ENCODE data around the gene GABPA.
"Not testable (repeated sequence)": the region's sequence is repeated elsewhere in the genome, so short reads cannot be mapped to it uniquely, and the experiment has no call there.

Gene GABPA

GRCh38 chr21:25734904-25735645 is at the start of gene GABPA, which contains the start of gene ATP5PF:
TSS of gene GABPA (plus strand) at chr21:25734972. CDS start at chr21:25741599, 6,627 bp downstream.
TSS of gene ATP5PF (minus strand) at chr21:25734904. CDS start at chr21:25729794, 5,110 bp downstream.
- DNase-seq (ENCODE audit: low read depth), result peak; percentile 99

GRCh38 chr21:25687787-25688186 is 47.0 kb upstream of the GABPA start:
- DNase-seq (ENCODE audit: low read depth), result no peak

GRCh38 chr21:25688275-25689155 is 46.3 kb upstream of the GABPA start:
- no peak for DNase-seq (ENCODE audit: low read depth)

- DNase-seq (ENCODE audit: low read depth), result peak; percentile 9
Measured at GRCh38 chr21:25689226-25689625, 45.5 kb upstream of the GABPA start.

- DNase-seq (ENCODE audit: low read depth), result no peak
Measured at GRCh38 chr21:25691976-25692375, 42.8 kb upstream of the GABPA start.

GRCh38 chr21:25695461-25695860 is 39.3 kb upstream of the GABPA start:
- not testable (repeated sequence) for DNase-seq (ENCODE audit: low read depth)

GRCh38 chr21:25700741-25701140 is 34.0 kb upstream of the GABPA start:
- DNase-seq (ENCODE audit: low read depth), result no peak

- DNase-seq (ENCODE audit: low read depth), result no peak
Measured at GRCh38 chr21:25701529-25701928, 33.2 kb upstream of the GABPA start.

- DNase-seq (ENCODE audit: low read depth), result peak; percentile 49
Measured at GRCh38 chr21:25708467-25709065, 26.2 kb upstream of the GABPA start.

GRCh38 chr21:25709684-25710265 is 25.0 kb upstream of the GABPA start:
- DNase-seq (ENCODE audit: low read depth), result no peak

- no peak for DNase-seq (ENCODE audit: low read depth)
Measured at GRCh38 chr21:25710550-25710949, 24.2 kb upstream of the GABPA start.

GRCh38 chr21:25714066-25714465 is 20.7 kb upstream of the GABPA start:
- DNase-seq (ENCODE audit: low read depth), result not testable (repeated sequence)

GRCh38 chr21:25717491-25718147 is 17.2 kb upstream of the GABPA start:
- DNase-seq (ENCODE audit: low read depth), result peak; percentile 74

GRCh38 chr21:25721987-25722386 is 12.8 kb upstream of the GABPA start:
- DNase-seq (ENCODE audit: low read depth), result no peak

GRCh38 chr21:25722631-25723030 is 12.1 kb upstream of the GABPA start:
- DNase-seq (ENCODE audit: low read depth), result no peak

- DNase-seq (ENCODE audit: low read depth), result peak; percentile 14
Measured at GRCh38 chr21:25732091-25732760, 2.5 kb upstream of the GABPA start.

- DNase-seq (ENCODE audit: low read depth), result peak; percentile 57
Measured at GRCh38 chr21:25733859-25734653, 716 bp upstream of the GABPA start.

- DNase-seq (ENCODE audit: low read depth), result no peak
Measured at GRCh38 chr21:25734654-25734903, 193 bp upstream of the GABPA start.

GRCh38 chr21:25735646-25736597 is 1.1 kb downstream of the GABPA start:
- DNase-seq (ENCODE audit: low read depth), result peak; percentile 79
